NB4 (cell line): Measurements from ENCODE around the gene ACP7.

Source experiments
- DNase-seq: peaks from one replicate; pipeline ENCODE4 v3.0.0; 2010; ENCODE audit warnings: low read depth
- H3K4me3 ChIP-seq: one replicate; pipeline ENCODE4 v1.5.1; 2011; ENCODE audit warnings: mild to moderate bottlenecking, low read depth, low read length, moderate library complexity
- MAX ChIP-seq: IDR thresholded peaks from 2 replicates; pipeline ENCODE4 v1.6.1; 2011; ENCODE audit warnings: low read depth, low read length
- MYC ChIP-seq: IDR thresholded peaks from 2 replicates; pipeline ENCODE4 v1.6.1; 2011; ENCODE audit warnings: low read depth, low read length
- POLR2A ChIP-seq: IDR thresholded peaks from 2 replicates; pipeline ENCODE4 v1.6.1; 2011; ENCODE audit warnings: mild to moderate bottlenecking; ENCODE audit not compliant: insufficient read length; ENCODE audit errors: extremely low read depth
- TF ChIP-seq, protein P1 (sequence below): IDR thresholded peaks from one replicate; pipeline ENCODE4 v1.5.1; 2012; ENCODE audit warnings: low read depth, low read length

Gene ACP7

GRCh38 chr19:39104186-39104596 is 20.0 kb downstream of the ACP7 start:
- H3K4me3 ChIP-seq, result no peak overlapping the region
- DNase-seq, result no peak
- TF ChIP-seq, protein P1, sequence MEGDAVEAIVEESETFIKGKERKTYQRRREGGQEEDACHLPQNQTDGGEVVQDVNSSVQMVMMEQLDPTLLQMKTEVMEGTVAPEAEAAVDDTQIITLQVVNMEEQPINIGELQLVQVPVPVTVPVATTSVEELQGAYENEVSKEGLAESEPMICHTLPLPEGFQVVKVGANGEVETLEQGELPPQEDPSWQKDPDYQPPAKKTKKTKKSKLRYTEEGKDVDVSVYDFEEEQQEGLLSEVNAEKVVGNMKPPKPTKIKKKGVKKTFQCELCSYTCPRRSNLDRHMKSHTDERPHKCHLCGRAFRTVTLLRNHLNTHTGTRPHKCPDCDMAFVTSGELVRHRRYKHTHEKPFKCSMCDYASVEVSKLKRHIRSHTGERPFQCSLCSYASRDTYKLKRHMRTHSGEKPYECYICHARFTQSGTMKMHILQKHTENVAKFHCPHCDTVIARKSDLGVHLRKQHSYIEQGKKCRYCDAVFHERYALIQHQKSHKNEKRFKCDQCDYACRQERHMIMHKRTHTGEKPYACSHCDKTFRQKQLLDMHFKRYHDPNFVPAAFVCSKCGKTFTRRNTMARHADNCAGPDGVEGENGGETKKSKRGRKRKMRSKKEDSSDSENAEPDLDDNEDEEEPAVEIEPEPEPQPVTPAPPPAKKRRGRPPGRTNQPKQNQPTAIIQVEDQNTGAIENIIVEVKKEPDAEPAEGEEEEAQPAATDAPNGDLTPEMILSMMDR, result no peak
- TF ChIP-seq MYC, result no peak
- TF ChIP-seq MAX, result no peak
- no peak for TF ChIP-seq POLR2A

DNA sequence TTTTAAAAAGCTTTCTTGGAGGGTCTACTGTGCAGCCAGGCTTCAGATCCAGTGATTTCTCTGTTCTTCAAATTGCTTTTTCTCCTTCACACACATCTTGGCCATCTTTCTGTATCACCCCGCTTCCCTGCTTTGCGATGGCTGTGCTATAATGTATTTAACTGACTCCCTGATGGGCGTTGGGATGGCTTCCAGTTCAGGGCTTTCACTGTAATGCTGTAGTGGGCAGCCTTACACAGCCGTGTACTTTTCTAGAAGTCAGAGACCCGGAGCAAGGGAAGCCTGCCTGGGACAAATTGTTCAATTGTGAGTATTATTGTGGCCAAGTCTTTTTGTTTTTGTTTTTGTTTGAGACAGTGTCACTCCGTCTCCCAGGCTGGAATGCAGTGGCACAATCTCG is 22.0 kb downstream of the ACP7 start:
- TF ChIP-seq, protein P1, result no peak
- TF ChIP-seq MAX (no peak), POLR2A (no peak)
- H3K4me3 ChIP-seq, result no peak overlapping the region
- DNase-seq, result no peak

DNA sequence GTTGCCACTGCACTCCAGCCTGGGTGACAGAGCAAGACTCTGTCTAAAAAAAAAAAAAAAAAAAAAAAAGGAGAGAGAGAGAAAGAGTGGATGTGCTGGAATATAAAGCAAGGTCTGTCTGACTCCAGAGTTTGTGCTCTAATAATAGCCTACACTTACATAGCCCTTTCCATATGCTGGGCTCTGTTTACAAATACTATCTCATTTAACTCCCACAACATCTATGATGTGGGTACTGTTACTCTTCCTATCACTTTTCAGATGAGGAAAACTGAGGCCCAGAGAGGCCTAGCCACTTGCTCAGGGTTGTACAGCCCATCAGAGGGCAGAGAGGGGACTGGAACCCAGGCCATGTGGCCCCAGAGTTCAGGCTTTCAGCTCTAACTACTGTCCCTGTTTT is 25.5 kb downstream of the ACP7 start:
- DNase-seq, result no peak
- no peak overlapping the region for H3K4me3 ChIP-seq
- TF ChIP-seq POLR2A, result no peak
- no peak for TF ChIP-seq MYC
- no peak for TF ChIP-seq MAX
- TF ChIP-seq, protein P1, result no peak

DNA sequence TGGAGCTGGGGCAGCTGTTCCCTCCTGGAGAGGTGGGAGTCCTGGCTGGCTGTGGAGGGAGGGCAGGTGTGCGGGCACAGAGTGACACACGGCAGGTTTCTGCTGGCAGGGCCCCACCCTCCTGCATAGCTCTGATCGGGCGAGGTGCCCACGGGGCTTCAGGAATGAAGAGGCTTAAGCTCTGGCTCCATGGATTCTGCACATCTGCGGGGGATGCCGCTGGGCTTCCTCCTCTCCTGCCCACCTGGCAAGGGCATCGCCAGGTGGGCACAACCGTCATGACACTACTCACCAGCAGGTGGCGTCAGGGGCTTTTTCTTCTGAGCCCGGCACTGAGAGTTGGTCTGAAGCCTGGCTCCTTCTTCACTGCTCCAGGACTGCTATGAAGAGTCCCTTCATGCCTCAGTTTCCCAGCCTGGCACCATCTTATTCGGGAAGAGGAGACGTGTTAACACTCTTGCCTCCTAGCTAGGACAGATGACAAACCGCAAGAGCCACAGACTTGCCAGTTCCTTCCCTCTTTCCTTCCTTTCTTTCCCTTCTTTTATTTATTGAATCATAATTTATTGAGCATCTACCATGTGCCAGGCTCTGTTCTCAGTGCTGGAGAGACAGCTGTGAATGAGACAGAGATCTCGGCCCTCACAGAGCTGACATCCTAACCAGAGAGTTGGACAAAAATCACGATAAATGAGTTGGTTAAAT is 26.2 kb downstream of the ACP7 start:
- TF ChIP-seq MYC, result no peak
- no peak for TF ChIP-seq POLR2A
- no peak for TF ChIP-seq MAX
- TF ChIP-seq, protein P1, result peak; percentile 63
- H3K4me3 ChIP-seq, result no peak overlapping the region
- peak; percentile 31 for DNase-seq

DNA sequence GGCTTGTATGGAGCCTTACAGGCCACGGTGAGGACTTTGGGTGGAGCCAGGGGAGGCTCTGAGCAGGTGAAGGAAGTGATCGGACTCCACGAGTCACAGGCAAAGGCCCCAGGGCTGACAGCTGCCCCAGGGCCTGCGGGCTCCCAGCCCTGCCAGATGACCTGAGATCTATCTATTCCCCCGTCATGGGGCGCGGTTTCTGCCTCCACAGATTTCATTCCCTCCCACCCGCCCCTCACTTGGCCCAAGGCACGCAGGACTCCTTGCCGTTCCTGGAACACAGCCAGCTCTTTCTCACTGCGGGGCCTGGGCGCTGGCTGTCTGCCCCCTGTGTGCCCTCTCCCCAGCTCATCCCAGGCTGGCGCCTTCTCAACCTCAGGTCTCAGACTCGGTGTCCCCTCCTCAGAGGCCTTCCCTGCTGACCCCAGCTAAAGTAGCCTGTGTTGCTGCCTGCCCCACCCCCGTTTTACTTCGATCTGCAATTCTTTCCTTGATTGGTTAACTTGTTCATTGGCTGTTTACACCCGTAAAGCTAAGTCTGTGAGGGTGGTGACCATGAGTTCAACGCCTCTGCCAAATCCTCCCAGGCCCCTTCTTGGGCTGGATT is 27.5 kb downstream of the ACP7 start:
- DNase-seq, result no peak
- no peak for TF ChIP-seq MYC
- TF ChIP-seq POLR2A, result no peak
- no peak for TF ChIP-seq MAX
- TF ChIP-seq, protein P1, result no peak
- no peak overlapping the region for H3K4me3 ChIP-seq
